Immature natural killer cell (primary cell): ENCODE measurements around the gene SLC25A14. TPM values are rescaled to one million over a fixed set of nuclear protein-coding genes. Genes with fewer than 3 reads are reported as not detected.

Experiments used
- DNase-seq, 3 donors: peaks; one replicate each; pipeline ENCODE4 v3.0.0; 2022; ENCODE audit warnings: mixed read lengths in 1 of 3
- H3K27ac Mint-ChIP-seq, 6 donors: one replicate each; pipeline ENCODE4 v1.8.0; 2020; ENCODE audit warnings: mixed read lengths in 6 of 6, mild to moderate bottlenecking in 5 of 6, inconsistent platforms in 4 of 6, moderate library complexity in 3 of 6
- H3K27me3 Mint-ChIP-seq, 3 donors: one replicate each; pipeline ENCODE4 v1.8.0; 2020 to 2021; ENCODE audit warnings: low read depth in 3 of 3, mild to moderate bottlenecking in 3 of 3, mixed read lengths in 3 of 3, moderate library complexity in 3 of 3, inconsistent platforms in 1 of 3
- H3K36me3 Mint-ChIP-seq, 3 donors: one replicate each; pipeline ENCODE4 v1.8.0; 2020; ENCODE audit warnings: mixed read lengths in 3 of 3, inconsistent platforms in 2 of 3, mild to moderate bottlenecking in 2 of 3
- H3K4me1 Mint-ChIP-seq, 2 donors: one replicate each; pipeline ENCODE4 v1.8.0; 2020; ENCODE audit warnings: inconsistent platforms in 2 of 2, mild to moderate bottlenecking in 2 of 2, mixed read lengths in 2 of 2, moderate library complexity in 1 of 2
- H3K4me3 Mint-ChIP-seq, 5 donors: one replicate each; pipeline ENCODE4 v1.8.0; 2020; ENCODE audit warnings: mild to moderate bottlenecking in 5 of 5, mixed read lengths in 5 of 5, inconsistent platforms in 3 of 5, moderate library complexity in 3 of 5
- H3K9me3 Mint-ChIP-seq, 6 donors: one replicate each; pipeline ENCODE4 v1.8.0; 2020; ENCODE audit warnings: mild to moderate bottlenecking in 6 of 6, mixed read lengths in 6 of 6, inconsistent platforms in 4 of 6, moderate library complexity in 3 of 6
- polyA plus RNA-seq, 3 donors: library from polyadenylated mRNA; unstranded; fragments of 300-500 nt; fragmentation: Illumina TruSeq; gene quantifications; one replicate each; pipeline ENCODE4 v1.2.3, GENCODE V29; 2021

The SLC25A14 gene
- polyA plus RNA-seq, 3 donors from 2014 or later: 6.6 to 8.8 (median 8.6) TPM

- DNase-seq: peak; percentile 73 to 80 (median 77)
- no peaks in the 10 kb centered on the region for H3K36me3 Mint-ChIP-seq
- H3K4me3 Mint-ChIP-seq: peak within 1 kb of the TSS; percentile 83 to 94 (median 88)
- H3K4me1 Mint-ChIP-seq: peaks cover 12 to 38% of the 10 kb centered on the region in 2 donors
- peak within 1 kb of the TSS; percentile 85 to 95 (median 92) for H3K27ac Mint-ChIP-seq
- H3K27me3 Mint-ChIP-seq: peaks cover 5 to 19% (median 12%) of the 10 kb centered on the region in 3 donors
- H3K9me3 Mint-ChIP-seq: no peaks in the 10 kb centered on the region
Measured at GRCh38 chrX:130401415-130402207, 61.9 kb downstream of the SLC25A14 start, which contains the start of gene RBMX2. RBMX2 (plus strand) TSS chrX:130401987; CDS start chrX:130402033, 46 bp downstream.

- H3K36me3 Mint-ChIP-seq: no peaks in the 10 kb centered on the region
- no peaks in the 10 kb centered on the region for H3K9me3 Mint-ChIP-seq
- H3K4me3 Mint-ChIP-seq: peak overlapping the region; percentile 83 to 94 (median 88)
- H3K27ac Mint-ChIP-seq: peak overlapping the region; percentile 65 to 95 (median 80)
- H3K4me1 Mint-ChIP-seq: peaks cover 12 to 38% of the 10 kb centered on the region in 2 donors
- peaks cover 5 to 13% (median 11%) of the 10 kb centered on the region in 3 donors for H3K27me3 Mint-ChIP-seq
- DNase-seq: no peak
Measured at GRCh38 chrX:130402208-130402684, 62.5 kb downstream of the SLC25A14 start.

- peaks cover 0 to 18% (median 6%) of the 10 kb centered on the region in 3 donors for H3K36me3 Mint-ChIP-seq
- H3K4me1 Mint-ChIP-seq: no peaks in the 10 kb centered on the region
- H3K27ac Mint-ChIP-seq: no peak overlapping the region
- DNase-seq: no peak
- H3K4me3 Mint-ChIP-seq: no peak overlapping the region
- peaks cover 0 to 2% (median 2%) of the 10 kb centered on the region in 3 donors for H3K27me3 Mint-ChIP-seq
- no peaks in the 10 kb centered on the region for H3K9me3 Mint-ChIP-seq
Measured at GRCh38 chrX:130413415-130413814, 73.7 kb downstream of the SLC25A14 start.

- Mint-ChIP-seq H3K27ac (no peak overlapping the region), H3K36me3 (peaks cover 0 to 18% (median 2%) of the 10 kb centered on the region in 3 donors), H3K4me1 (no peaks in the 10 kb centered on the region), H3K9me3 (no peaks in the 10 kb centered on the region), H3K4me3 (no peak overlapping the region), H3K27me3 (peaks cover 0 to 2% (median 0%) of the 10 kb centered on the region in 3 donors)
- no peak for DNase-seq
Measured at GRCh38 chrX:130414800-130415199, 75.1 kb downstream of the SLC25A14 start.

GRCh38 chrX:130415201-130415600 is 75.5 kb downstream of the SLC25A14 start:
- no peak for DNase-seq
- no peak overlapping the region for H3K4me3 Mint-ChIP-seq
- peak overlapping the region in 1 of 6 donors; percentile 14 for H3K27ac Mint-ChIP-seq
- no peaks in the 10 kb centered on the region for H3K9me3 Mint-ChIP-seq
- no peaks in the 10 kb centered on the region for H3K4me1 Mint-ChIP-seq
- peaks cover 0 to 2% (median 0%) of the 10 kb centered on the region in 3 donors for H3K27me3 Mint-ChIP-seq
- H3K36me3 Mint-ChIP-seq: peaks cover 0 to 18% (median 0%) of the 10 kb centered on the region in 3 donors

- no peak overlapping the region for H3K27ac Mint-ChIP-seq
- peaks cover 0 to 13% (median 0%) of the 10 kb centered on the region in 3 donors for H3K36me3 Mint-ChIP-seq
- peaks cover 0 to 2% (median 2%) of the 10 kb centered on the region in 3 donors for H3K27me3 Mint-ChIP-seq
- H3K9me3 Mint-ChIP-seq: no peaks in the 10 kb centered on the region
- no peak overlapping the region for H3K4me3 Mint-ChIP-seq
- DNase-seq: no peak
- no peaks in the 10 kb centered on the region for H3K4me1 Mint-ChIP-seq
Measured at GRCh38 chrX:130416785-130417184, 77.1 kb downstream of the SLC25A14 start.

- H3K4me1 Mint-ChIP-seq: no peaks in the 10 kb centered on the region
- H3K36me3 Mint-ChIP-seq: peaks cover 0 to 4% (median 0%) of the 10 kb centered on the region in 3 donors
- no peak overlapping the region for H3K4me3 Mint-ChIP-seq
- no peak for DNase-seq
- H3K27me3 Mint-ChIP-seq: peaks cover 0 to 2% (median 2%) of the 10 kb centered on the region in 3 donors
- H3K27ac Mint-ChIP-seq: no peak overlapping the region
- H3K9me3 Mint-ChIP-seq: no peaks in the 10 kb centered on the region
Measured at GRCh38 chrX:130418066-130418465, 78.3 kb downstream of the SLC25A14 start.

GRCh38 chrX:130418740-130419139 is 79.0 kb downstream of the SLC25A14 start:
- DNase-seq: no peak
- Mint-ChIP-seq H3K27me3 (peaks cover 0 to 2% (median 2%) of the 10 kb centered on the region in 3 donors), H3K9me3 (no peaks in the 10 kb centered on the region), H3K4me1 (no peaks in the 10 kb centered on the region), H3K27ac (no peak overlapping the region), H3K36me3 (peaks cover 0 to 4% (median 0%) of the 10 kb centered on the region in 3 donors), H3K4me3 (no peak overlapping the region)

- H3K4me1 Mint-ChIP-seq: no peaks in the 10 kb centered on the region
- DNase-seq: no peak
- no peaks in the 10 kb centered on the region for H3K9me3 Mint-ChIP-seq
- H3K27ac Mint-ChIP-seq: no peak overlapping the region
- H3K4me3 Mint-ChIP-seq: no peak overlapping the region
- peaks cover 0 to 2% (median 0%) of the 10 kb centered on the region in 3 donors for H3K36me3 Mint-ChIP-seq
- peaks cover 0 to 2% (median 2%) of the 10 kb centered on the region in 3 donors for H3K27me3 Mint-ChIP-seq
Measured at GRCh38 chrX:130419263-130419662, 79.5 kb downstream of the SLC25A14 start.

Other genes with a start within 250 kb of the SLC25A14 start
- gene ELF4, start 229.4 kb upstream of the SLC25A14 start, polyA plus RNA-seq: 10 to 100 TPM; 12.3 to 44.9 (median 14.7) TPM
- gene AIFM1, start 174.1 kb upstream of the SLC25A14 start, polyA plus RNA-seq: 10 to 100 TPM; 20.1 to 31.0 (median 29.0) TPM
- 10 to 100 TPM; 10.5 to 20.9 (median 15.1) TPM for gene RAB33A, start 168.0 kb upstream of the SLC25A14 start, polyA plus RNA-seq
- gene ZNF280C, start 71.0 kb upstream of the SLC25A14 start, polyA plus RNA-seq: 1 to 10 TPM in 2 of 3 donors, not detected in 1; 1.1 to 2.7 TPM
- not detected for gene GPR119, start 45.8 kb downstream of the SLC25A14 start, polyA plus RNA-seq
- gene RBMX2, start 62.1 kb downstream of the SLC25A14 start, polyA plus RNA-seq: 10 to 100 TPM; 18.3 to 20.4 (median 18.4) TPM